GM19238 (cell line): ENCODE measurements around the gene ENPP1.

Experiments used
- DNase-seq: peaks from one replicate; pipeline ENCODE4 v3.0.0; 2011; ENCODE audit warnings: low spot score; ENCODE audit not compliant: insufficient read length

Gene ENPP1

GRCh38 chr6:131784561-131784960 lies 23.3 kb upstream of the ENPP1 start:
- no peak for DNase-seq

- DNase-seq = no peak
Observed at GRCh38 chr6:131787079-131787478, 20.7 kb upstream of the ENPP1 start.

GRCh38 chr6:131787766-131788712 lies 19.8 kb upstream of the ENPP1 start:
- no peak for DNase-seq

GRCh38 chr6:131789219-131789618 lies 18.6 kb upstream of the ENPP1 start:
- DNase-seq = no peak

GRCh38 chr6:131791476-131791875 lies 16.3 kb upstream of the ENPP1 start:
- DNase-seq = no peak

GRCh38 chr6:131792091-131792496 lies 15.7 kb upstream of the ENPP1 start:
- no peak for DNase-seq

- DNase-seq = no peak
Observed at GRCh38 chr6:131795366-131795765, 12.5 kb upstream of the ENPP1 start.

GRCh38 chr6:131802347-131802746 lies 5.5 kb upstream of the ENPP1 start:
- no peak for DNase-seq

- DNase-seq = no peak
Observed at GRCh38 chr6:131803007-131803769, 4.6 kb upstream of the ENPP1 start.

GRCh38 chr6:131804131-131804530 lies 3.7 kb upstream of the ENPP1 start:
- no peak for DNase-seq

- DNase-seq = no peak
Observed at GRCh38 chr6:131807321-131807643, 538 bp upstream of the ENPP1 start.

GRCh38 chr6:131808460-131809269 lies 845 bp downstream of the ENPP1 start:
- DNase-seq = no peak

- DNase-seq = no peak
Observed at GRCh38 chr6:131811500-131811899, 3.7 kb downstream of the ENPP1 start.

GRCh38 chr6:131813991-131814390 lies 6.2 kb downstream of the ENPP1 start:
- DNase-seq = no peak

GRCh38 chr6:131816869-131817268 lies 9.0 kb downstream of the ENPP1 start:
- no peak for DNase-seq

GRCh38 chr6:131819572-131820124 lies 11.8 kb downstream of the ENPP1 start:
- no peak for DNase-seq

GRCh38 chr6:131821010-131821807 lies 13.4 kb downstream of the ENPP1 start:
- no peak for DNase-seq

GRCh38 chr6:131822119-131822518 lies 14.3 kb downstream of the ENPP1 start:
- DNase-seq = no peak

- DNase-seq = no peak
Observed at GRCh38 chr6:131823276-131823902, 15.6 kb downstream of the ENPP1 start.

- no peak for DNase-seq
Observed at GRCh38 chr6:131825946-131826345, 18.1 kb downstream of the ENPP1 start.
